ENCODE measurements around the gene USP48.
"Not testable (repeated sequence)": the region's sequence is repeated elsewhere in the genome, so short reads cannot be mapped to it uniquely, and the experiment has no call there.

USP48 gene, protein sequence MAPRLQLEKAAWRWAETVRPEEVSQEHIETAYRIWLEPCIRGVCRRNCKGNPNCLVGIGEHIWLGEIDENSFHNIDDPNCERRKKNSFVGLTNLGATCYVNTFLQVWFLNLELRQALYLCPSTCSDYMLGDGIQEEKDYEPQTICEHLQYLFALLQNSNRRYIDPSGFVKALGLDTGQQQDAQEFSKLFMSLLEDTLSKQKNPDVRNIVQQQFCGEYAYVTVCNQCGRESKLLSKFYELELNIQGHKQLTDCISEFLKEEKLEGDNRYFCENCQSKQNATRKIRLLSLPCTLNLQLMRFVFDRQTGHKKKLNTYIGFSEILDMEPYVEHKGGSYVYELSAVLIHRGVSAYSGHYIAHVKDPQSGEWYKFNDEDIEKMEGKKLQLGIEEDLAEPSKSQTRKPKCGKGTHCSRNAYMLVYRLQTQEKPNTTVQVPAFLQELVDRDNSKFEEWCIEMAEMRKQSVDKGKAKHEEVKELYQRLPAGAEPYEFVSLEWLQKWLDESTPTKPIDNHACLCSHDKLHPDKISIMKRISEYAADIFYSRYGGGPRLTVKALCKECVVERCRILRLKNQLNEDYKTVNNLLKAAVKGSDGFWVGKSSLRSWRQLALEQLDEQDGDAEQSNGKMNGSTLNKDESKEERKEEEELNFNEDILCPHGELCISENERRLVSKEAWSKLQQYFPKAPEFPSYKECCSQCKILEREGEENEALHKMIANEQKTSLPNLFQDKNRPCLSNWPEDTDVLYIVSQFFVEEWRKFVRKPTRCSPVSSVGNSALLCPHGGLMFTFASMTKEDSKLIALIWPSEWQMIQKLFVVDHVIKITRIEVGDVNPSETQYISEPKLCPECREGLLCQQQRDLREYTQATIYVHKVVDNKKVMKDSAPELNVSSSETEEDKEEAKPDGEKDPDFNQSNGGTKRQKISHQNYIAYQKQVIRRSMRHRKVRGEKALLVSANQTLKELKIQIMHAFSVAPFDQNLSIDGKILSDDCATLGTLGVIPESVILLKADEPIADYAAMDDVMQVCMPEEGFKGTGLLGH

DNA sequence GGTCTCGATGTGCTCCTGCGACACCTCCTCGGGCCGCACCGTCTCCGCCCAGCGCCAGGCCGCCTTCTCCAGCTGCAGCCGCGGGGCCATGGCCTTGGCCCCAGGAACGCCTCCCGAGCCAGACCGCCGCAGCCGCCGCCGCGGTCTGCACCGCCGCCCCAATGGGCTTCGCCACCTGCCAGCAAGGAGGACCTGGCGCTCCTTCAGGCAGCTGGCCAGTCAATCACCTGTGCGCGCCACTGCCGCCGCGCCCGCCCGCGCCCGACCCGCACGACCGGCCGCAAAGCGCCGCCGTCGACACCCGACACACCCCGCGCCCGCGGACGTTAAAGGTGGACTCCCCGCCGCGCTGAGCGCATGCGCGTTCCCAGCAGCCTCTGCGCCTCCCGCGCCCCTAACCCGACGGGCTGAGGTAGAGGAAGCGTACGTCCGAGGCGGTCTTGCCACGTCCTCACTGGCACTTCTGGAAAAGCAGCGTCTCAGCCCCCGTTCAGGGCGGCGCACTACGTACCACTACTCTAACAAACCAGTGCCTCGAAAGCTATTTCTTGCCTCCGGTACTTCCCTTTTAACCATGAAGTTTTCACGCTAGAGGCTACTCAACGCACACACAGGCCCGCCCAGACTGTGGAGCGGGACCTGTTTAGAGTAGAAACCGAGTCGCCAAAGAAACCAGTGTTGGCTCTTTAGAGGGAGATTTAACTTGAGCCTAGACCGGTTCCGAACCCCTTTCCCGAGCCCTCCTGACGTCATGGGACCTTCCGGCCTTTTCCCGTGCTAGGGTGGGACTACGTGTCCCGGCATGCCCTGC, at the start of gene USP48:
USP48 (minus strand) TSS at position 282 of the 811 bp plus-strand sequence; CDS start at position 90, 192 bp downstream.
- peak; percentile 98 for DNase-seq (ENCODE audit: low spot score)

DNA sequence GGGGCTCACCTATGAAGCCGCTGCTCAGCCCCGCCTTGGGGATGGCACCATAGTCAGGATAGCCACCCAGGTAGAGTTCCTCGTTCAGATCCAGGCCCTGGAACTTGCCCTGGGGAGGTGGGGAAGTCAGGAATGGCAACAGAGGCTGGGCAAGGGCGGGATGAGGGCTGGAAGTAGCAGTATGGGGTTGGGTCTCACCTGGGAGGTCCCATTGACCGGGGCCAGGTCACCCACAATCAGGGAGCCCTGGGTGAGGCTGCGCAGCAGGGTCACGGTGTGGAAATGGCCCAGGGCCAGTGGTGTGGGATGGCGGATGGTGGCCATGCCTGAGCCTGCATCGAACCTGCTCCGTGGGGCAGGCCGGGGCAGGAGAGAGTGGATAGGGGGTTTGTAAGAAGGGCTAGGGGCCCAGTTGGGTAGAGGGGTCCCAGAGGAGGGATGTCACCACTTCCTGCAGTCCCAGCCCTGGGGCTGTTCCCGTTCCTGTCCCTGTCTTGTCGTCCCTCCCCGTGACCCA, 48.6 kb upstream of the USP48 start:
- DNase-seq (ENCODE audit: low spot score), result no peak

DNA sequence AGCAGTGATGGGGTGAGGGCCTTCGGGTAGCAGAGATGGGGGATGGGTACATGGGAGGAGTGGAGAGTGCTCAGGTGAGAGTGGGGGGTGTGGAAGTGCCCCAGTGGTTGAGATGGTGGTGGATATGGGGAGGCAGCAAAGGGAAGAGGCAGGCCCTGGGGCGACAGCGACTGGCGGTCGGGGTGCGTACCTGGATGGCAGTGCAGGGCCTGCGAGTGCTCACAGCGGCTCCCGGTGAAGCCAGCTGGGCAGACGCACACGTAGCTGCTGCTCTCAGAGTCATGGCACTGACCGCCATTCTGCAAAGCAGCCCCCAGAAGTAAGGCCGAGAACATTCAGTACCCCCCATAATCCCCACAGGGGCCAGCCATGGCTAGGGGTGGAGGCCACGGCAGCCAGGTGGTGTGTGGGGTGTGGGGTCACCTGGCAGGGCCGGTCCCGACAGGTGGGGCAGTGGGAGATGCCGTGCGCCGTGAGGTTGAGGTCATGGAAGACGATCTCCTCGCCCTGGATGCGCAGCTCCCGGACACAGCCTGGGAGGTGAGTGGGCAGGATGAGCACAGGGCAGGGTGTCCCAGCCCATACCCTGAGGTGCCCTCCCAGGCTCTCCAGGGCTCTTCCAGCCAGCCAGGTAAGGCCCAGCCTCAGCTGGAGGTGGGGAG, 48.0 kb upstream of the USP48 start:
- no peak for DNase-seq (ENCODE audit: low spot score)

DNA sequence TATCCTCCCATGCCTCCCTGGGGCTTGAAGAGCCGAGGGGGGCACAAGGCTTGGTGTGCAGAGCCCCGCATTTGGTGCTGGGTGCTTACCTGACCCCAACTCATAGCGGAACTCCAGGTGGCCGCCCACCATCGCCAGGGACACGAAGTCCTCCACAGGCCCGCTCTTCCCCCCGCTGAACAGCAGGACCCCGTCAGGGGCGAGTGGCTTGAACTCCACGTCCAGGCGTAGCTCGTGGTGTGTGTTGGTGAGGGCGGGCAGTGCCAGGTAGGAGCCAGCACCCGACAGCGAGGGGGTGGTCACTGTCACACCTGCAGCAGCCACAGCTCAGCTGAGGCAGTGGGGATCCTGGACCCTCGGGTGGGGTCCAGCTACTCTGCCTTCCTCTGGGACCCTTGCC, 46.3 kb upstream of the USP48 start:
- DNase-seq (ENCODE audit: low spot score), result no peak

DNA sequence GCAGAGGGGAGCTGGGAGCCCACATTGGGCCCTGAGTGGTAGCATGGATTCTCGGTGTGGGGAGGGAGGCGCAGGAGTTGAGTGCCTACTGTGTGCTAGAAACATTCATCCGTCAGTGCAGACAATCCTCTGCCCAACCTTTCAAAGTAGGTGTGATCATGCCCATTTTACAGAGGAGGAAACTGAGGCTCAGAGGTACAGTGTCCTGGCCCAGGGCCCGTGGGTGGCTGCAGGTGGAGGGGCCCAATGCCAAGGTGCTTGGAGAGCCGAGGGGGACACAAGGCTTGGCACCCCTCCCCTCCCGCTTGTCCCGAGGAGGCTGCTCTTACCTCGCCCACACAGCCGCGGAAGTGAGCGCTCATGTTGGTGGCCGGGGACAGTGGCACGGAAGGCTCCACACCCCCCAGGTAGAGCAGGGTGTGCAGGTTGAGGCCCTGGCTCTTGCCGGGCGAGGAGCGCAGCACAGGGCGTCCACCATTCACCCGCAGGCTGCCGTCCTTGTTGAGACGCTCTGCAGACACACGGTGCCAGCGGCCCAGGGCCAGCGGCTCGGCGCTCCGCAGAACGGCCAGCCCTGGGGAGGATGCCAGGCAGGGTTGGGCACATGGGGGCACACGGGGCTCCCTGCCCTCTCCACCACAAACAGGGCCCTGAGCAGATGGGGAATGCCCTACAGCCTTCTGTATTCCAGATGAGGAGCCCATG, 45.7 kb upstream of the USP48 start:
- no peak for DNase-seq (ENCODE audit: low spot score)

DNA sequence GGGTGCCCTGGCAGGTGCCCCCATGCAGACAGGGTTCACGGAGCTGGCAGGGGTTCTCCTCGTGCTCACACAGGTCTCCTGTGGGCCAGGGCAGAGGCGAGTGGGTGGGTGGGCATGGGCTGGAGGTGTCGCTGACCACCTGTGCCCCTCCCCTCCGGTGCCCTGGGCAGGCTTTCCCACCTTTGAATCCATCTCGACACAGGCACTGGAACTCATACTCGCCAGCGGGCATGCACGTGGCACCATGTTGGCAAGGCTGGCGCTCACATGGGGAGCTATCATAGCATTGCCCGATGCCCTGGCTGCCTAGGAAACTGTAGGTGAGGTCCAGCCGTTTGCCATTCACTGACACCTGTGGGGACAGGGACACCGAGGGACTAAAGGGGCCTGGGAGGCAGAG, 45.1 kb upstream of the USP48 start:
- DNase-seq (ENCODE audit: low spot score), result no peak

DNA sequence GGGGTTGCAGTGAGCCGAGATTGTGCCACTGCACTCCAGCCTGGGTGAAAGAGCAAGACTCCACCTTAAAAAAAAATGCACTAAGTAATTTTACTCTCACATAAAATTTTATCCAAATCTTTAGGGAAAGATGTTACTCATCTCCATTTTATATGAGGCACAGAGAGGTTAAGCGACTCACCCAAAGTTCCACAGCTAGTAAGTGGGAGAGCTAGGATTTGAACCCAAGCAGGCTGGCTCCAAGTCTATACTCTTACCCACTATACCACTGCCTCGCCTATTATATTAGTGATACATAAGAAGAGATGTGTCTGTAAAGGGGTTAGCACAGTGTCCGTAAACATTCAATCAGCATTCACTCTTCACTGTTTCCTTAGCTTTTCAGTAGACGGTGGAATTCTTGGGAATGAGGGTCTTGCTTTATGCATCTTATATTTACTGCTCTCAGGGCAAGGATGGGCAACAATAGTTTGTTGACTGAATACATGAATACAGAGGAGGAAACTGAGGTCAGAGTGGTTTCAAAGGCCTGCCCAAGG, 44.3 kb upstream of the USP48 start:
- DNase-seq (ENCODE audit: low spot score), result no peak

DNA sequence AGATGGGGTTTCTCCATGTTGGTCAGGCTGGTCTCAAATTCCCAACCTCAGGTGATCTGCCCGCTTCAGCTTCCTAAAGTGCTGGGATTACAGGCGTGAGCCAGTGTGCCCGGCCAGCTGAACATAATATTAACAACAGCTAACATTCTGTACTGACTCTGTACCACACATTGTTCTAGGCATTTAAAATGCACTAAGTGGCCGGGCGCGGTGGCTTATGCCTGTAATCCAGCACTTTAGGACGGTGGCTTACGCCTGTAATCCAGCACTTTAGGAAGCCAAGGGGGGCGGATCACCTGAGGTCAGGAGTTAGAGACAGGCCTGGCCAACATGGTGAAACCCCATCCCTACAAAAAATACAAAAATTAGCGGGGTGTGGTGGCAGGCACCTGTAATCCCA, 43.7 kb upstream of the USP48 start:
- not testable (repeated sequence) for DNase-seq (ENCODE audit: low spot score)

DNA sequence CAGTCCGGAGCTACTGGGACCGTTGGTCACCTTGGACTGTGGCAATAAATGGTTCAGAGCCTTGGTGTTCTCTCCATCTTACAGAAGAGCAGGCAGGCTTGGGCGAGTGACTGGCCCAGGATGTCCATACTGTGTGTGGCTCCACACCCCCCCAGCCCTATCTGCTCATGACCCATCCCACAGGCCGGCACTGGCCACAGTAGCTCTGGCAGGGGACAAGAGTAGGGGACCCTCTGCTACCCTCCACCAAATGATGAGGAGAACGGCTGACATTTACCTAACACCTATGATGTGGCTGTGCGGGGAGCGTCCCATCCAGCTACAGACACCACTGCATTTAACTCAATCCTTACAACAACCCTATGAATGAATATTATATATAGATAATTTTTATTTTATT, 42.4 kb upstream of the USP48 start:
- DNase-seq (ENCODE audit: low spot score), result no peak

DNA sequence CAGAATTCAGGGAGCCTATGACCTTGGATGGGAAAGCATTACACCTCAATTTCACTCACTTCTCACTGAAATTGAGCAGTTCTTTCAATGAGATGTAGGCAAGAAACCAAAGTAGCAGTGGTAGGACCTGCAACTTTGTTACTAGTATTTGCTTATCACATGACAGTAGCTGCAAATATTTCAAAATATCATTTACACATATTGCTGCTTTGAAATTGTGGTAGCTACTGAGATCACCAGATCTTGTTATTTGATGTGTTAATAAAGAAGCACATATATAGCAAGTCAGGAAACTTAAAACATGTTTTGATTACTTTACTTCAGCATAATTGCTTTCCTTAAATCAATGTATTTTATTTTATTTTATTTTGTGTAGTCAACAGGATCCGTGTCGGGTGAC, 42.0 kb upstream of the USP48 start:
- DNase-seq (ENCODE audit: low spot score), result no peak

DNA sequence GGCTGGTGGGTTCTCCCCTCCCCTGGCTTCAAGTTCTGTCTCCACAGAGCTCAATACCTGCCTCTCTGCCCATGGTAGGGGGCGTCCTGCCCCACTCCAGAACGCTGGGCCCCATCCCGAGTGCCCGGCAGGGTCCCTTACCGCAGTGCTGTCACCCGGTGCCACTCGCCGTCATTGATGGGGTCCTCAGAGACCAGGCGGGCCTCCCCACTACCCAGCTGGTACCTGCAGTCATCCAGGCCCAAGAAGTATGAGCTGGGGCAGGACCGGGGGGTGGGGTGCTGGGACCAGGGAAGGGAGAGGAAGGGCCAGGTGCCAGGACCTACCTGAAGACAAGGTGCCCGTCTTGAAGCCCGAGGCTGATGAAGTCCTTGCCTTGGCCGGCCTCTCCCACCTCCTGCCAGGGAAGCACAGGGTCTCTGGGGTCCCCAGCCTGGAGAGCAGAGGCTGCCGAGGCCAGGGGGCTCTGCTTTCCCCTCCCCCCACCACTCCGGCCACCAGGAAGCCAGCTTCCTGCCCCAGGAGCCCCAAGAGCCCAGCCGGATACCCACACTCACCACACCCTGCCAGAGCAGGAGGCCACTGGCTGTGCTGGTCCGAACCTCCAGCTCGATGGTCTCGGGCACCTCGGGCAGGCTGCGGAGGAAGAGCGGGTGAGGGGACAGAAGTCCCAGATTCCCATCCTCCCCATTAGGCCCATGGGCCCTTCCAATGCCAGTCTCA, 41.2 kb upstream of the USP48 start:
- DNase-seq (ENCODE audit: low spot score), result no peak

DNA sequence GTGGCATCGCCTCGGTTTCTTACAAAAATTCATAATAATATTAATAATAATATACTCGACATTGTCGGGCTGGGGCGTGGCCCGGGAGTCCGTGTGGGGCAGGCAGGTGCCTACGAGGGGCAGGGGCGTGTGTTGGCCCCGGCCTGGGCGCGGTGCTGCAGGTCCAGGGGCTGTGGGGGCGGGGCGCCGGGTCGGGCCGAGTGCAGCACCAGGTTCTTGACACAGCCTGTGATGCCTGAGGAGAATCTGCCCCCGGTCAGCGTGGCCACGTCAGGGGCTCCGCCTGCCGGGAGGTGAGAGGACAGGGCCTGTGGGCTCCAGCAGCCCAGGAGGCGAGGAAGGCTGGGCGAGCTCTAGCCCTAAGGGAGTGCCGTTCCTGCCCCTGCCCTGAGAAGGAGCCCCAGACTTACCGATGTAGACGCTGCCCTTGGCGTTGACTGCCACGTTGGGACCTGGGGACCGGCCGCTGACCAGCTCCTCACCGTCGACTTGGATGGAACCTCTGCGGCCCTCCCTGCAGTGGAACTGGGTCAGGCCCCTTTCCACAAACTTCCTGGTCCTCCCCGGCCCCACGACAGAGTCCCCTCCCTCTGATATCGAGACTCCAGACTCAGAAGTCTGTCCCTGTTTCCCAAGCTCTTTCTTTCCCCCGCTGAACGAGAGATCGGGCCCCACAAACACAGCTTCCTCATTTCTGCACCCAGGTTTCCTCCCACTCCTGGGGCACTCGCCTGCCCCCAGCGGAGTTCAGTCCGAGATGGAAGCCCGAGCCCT, 40.4 kb upstream of the USP48 start:
- DNase-seq (ENCODE audit: low spot score), result no peak

DNA sequence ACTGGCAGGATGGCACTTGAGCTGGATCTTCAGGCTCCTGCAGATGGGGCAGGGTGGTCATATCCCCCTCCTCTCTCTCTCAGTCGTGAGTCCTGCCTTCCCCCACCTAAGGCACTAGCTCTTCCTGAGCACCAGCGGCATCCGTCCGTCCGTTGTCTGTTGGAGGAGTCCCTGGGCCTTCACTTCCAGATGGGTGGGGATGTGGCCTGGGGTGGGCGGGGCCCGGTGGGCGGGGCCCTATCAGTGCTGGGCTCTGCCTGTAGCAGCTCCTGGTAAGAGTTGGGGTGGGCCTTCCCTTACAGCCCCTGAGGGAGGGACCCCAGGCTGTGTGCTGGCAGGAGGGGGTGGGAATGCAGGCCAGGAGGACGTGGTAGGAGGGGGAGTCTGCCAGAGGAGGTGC, 39.4 kb upstream of the USP48 start:
- no peak for DNase-seq (ENCODE audit: low spot score)

DNA sequence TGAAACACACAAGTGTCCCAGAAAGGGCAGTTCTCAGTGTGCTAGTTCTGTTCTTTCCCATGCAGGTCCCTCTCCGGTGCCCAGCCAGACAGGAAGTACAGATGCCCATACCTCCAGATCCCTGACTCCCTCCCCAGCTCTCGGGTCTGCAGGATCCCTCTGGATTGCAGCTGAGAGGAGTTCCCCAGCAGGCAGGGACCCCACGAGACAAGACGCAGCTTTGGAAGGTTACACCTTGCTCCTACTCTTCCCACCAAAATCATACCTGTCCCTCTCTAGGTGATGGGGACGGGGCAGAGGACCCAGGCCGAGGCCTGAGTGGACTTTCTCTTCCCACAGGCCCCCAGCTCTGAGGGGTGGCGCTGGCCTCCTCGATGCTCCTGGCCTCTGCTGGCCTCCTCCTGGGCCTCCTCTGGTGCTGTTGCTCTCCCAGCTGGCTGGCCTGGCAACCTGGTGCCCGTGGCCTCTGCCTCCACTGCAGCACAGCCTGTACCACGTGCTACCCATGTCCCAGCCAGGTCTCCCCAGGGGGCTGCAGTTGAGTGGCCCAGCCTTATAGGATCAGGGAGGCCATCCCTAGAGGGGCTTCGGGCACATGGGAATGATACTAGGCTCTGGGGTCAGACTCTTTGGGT, 38.6 kb upstream of the USP48 start:
- no peak for DNase-seq (ENCODE audit: low spot score)

DNA sequence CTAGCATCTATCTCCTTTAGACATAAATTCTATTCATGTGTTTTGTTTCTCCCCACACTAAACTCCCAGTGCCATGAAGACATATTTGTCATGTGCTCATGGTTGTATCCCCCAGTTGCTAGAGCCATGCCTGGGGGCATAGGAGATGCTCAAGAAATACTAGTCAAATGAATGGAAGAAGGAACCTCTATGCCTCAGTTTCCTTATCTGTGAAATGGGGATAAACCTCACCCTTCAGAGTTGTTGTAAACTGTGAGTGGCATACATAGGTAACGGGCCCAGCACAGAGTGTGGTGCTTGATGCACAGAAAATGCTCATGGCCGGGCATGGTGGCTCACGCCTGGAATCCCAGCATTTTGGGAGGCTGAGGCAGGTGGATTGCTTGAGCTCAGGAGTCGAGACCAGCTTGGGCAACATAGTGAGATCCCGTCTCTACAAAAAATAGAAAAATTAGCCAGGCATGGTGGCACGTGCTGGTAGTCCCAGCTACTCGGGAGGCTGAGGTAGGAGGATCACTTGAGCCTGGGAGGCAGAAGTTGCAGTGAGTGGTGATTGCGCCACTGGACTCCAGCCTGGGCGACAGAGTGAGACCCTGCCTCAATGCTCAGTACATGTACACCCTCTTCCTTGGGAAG, 37.8 kb upstream of the USP48 start:
- no peak for DNase-seq (ENCODE audit: low spot score)

DNA sequence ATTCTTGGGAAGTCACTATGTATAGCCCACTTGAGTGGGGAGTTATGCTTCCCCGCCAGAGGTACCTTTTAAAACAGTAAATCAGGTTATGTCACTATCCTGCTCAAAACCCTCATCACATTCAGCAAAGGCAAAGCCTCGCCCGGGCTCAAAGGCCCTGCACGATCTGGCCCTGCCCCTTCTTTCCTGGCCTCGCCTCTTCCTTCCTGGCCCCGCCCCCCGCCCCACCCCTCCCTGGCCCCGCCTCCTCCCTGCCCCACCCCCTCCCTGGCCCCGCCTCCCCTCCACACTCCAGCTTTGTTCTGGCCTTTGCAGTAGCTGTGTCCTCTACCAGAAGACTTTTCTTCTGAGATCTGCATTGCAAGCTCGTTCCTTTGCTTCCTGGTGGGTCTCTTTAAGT, 35.7 kb upstream of the USP48 start:
- DNase-seq (ENCODE audit: low spot score), result peak; percentile 40

DNA sequence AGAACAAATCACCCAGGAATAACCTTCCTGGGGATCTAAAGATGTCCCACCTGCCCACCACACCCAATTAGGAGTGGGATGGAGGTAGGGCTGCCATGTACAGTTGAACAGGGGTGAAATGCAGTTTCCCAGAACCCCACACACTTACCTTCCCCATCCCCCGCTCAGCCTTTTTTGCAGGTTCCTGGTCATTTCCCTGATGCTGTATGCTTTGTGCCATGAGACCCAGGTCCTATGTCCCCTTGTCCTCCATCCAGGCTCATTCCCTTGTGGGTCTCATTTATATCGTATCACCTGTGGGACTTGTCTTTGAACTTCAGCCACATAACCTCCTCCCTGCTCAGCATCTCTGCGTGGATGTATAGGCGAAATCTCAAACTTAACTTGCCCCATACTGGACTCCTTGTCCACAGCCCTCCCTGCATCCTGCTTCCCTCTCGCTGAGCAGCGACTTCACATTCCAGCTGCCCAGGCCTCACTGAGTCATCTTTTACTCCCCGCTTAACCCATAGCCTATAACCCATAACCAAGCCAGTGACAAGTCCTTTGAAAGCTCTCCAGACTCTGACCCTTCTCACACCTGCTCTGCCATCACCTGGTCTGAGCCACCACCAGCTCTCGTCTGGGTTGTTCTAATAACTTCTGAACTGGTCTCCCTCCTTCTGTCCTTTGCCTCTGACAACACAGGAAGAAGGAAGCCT, 33.8 kb upstream of the USP48 start:
- DNase-seq (ENCODE audit: low spot score), result no peak
